ENCODE data around the gene PDGFD.

The PDGFD gene

DNA sequence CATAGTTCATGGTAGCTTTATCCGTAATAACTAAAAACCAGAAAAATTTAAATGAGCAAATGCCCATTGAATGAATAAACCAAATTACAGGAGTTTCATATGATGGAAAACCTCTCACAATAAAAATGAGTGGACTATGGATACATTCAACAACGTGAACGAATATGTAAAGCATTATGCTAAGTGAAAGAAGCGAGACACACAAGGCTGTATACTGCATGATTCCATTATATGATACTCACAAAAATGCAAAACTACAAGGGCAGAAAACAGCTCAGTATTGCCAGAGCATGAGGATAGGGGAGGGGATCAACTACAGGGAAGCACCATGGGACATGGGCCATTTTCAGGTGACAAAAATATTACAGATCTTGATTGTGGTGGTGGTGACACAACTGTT lies 105.3 kb downstream of the PDGFD start:
- ATAC-seq (ENCODE audit: insufficient read depth, low read depth), result no peak
- no peaks in the 10 kb centered on the region for H3K9me3 ChIP-seq (ENCODE audit: insufficient read depth, low read length, severe bottlenecking)

GRCh38 chr11:104057908-104058307 lies 106.0 kb downstream of the PDGFD start:
- no peaks in the 10 kb centered on the region for H3K79me2 ChIP-seq (ENCODE audit: insufficient read depth, low read length)
- H3K27ac ChIP-seq (ENCODE audit: low read length), result no peak overlapping the region
- no peaks in the 10 kb centered on the region for H3K4me1 ChIP-seq (ENCODE audit: insufficient read depth, low read length)
- no peak overlapping the region for H3K9ac ChIP-seq (ENCODE audit: low read depth, low read length)
- no peak for ATAC-seq (ENCODE audit: insufficient read depth, low read depth)
- no peaks in the 10 kb centered on the region for H4K20me1 ChIP-seq (ENCODE audit: insufficient read depth, low read length)
- no peak for DNase-seq
- TF ChIP-seq, protein P1, sequence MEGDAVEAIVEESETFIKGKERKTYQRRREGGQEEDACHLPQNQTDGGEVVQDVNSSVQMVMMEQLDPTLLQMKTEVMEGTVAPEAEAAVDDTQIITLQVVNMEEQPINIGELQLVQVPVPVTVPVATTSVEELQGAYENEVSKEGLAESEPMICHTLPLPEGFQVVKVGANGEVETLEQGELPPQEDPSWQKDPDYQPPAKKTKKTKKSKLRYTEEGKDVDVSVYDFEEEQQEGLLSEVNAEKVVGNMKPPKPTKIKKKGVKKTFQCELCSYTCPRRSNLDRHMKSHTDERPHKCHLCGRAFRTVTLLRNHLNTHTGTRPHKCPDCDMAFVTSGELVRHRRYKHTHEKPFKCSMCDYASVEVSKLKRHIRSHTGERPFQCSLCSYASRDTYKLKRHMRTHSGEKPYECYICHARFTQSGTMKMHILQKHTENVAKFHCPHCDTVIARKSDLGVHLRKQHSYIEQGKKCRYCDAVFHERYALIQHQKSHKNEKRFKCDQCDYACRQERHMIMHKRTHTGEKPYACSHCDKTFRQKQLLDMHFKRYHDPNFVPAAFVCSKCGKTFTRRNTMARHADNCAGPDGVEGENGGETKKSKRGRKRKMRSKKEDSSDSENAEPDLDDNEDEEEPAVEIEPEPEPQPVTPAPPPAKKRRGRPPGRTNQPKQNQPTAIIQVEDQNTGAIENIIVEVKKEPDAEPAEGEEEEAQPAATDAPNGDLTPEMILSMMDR (IDR thresholded peaks at IDR 0.05; ENCODE audit: borderline replicate concordance, extremely low read depth, low read length, poor library complexity, severe bottlenecking), result no peak
- TF ChIP-seq EZH2 (IDR thresholded peaks at IDR 0.05; ENCODE audit: borderline replicate concordance, low read depth, low read length, severe bottlenecking), result no peak
- H3K9me3 ChIP-seq (ENCODE audit: insufficient read depth, low read length, severe bottlenecking), result no peaks in the 10 kb centered on the region
- no peak overlapping the region for H3K4me3 ChIP-seq (ENCODE audit: low read depth in 1 of 2, low read length in 2 of 2)
- no peak overlapping the region for H2AFZ ChIP-seq (ENCODE audit: low read depth, low read length)
- no peak overlapping the region for H3K4me2 ChIP-seq (ENCODE audit: insufficient read depth, low read length)
- H3K27me3 ChIP-seq (ENCODE audit: insufficient read depth, low read length, poor library complexity), result no peaks in the 10 kb centered on the region
- H3K36me3 ChIP-seq (ENCODE audit: insufficient read depth, low read length), result no peaks in the 10 kb centered on the region

More for the DNA sequence above, 105.3 kb downstream of the PDGFD start:
- Histone ChIP-seq H2AFZ (ENCODE audit: low read depth, low read length) (no peak overlapping the region), H3K4me3 (ENCODE audit: low read depth in 1 of 2, low read length in 2 of 2) (no peak overlapping the region), H3K79me2 (ENCODE audit: insufficient read depth, low read length) (no peaks in the 10 kb centered on the region), H3K4me1 (ENCODE audit: insufficient read depth, low read length) (no peaks in the 10 kb centered on the region), H4K20me1 (ENCODE audit: insufficient read depth, low read length) (no peaks in the 10 kb centered on the region), H3K9ac (ENCODE audit: low read depth, low read length) (no peak overlapping the region), H3K36me3 (ENCODE audit: insufficient read depth, low read length) (no peaks in the 10 kb centered on the region), H3K4me2 (ENCODE audit: insufficient read depth, low read length) (no peak overlapping the region), H3K27ac (ENCODE audit: low read length) (no peak overlapping the region), H3K27me3 (ENCODE audit: insufficient read depth, low read length, poor library complexity) (no peaks in the 10 kb centered on the region)
- TF ChIP-seq, protein P1 (IDR thresholded peaks at IDR 0.05; ENCODE audit: borderline replicate concordance, extremely low read depth, low read length, poor library complexity, severe bottlenecking), result no peak
- TF ChIP-seq EZH2 (IDR thresholded peaks at IDR 0.05; ENCODE audit: borderline replicate concordance, low read depth, low read length, severe bottlenecking), result no peak
- no peak for DNase-seq

DNA sequence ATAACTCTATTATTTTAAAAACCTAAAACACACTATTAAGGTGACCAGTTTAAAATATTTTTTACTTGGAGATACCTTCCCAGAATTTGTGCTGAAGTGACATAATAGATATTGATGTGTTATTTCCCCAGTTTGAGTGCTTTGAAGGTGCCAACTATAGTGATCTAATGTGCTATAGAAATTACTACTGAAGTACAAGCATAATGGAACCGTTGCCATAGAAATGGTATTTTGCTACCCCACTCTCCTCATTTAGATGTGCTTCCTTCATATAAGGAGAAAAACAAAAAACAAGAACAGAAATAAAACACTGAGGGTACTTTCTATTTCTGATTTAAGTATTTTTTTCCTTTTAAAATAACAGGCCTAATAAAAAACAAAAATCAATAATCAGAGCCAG lies 108.4 kb downstream of the PDGFD start:
- no peak overlapping the region for H2AFZ ChIP-seq (ENCODE audit: low read depth, low read length)
- H3K36me3 ChIP-seq (ENCODE audit: insufficient read depth, low read length), result no peaks in the 10 kb centered on the region
- H3K9ac ChIP-seq (ENCODE audit: low read depth, low read length), result no peak overlapping the region
- ATAC-seq (ENCODE audit: insufficient read depth, low read depth) (no peak), DNase-seq (no peak)
- no peaks in the 10 kb centered on the region for H3K27me3 ChIP-seq (ENCODE audit: insufficient read depth, low read length, poor library complexity)
- no peaks in the 10 kb centered on the region for H4K20me1 ChIP-seq (ENCODE audit: insufficient read depth, low read length)
- no peak overlapping the region for H3K4me2 ChIP-seq (ENCODE audit: insufficient read depth, low read length)
- H3K9me3 ChIP-seq (ENCODE audit: insufficient read depth, low read length, severe bottlenecking), result no peaks in the 10 kb centered on the region
- H3K79me2 ChIP-seq (ENCODE audit: insufficient read depth, low read length), result no peaks in the 10 kb centered on the region
- TF ChIP-seq, protein P1 (IDR thresholded peaks at IDR 0.05; ENCODE audit: borderline replicate concordance, extremely low read depth, low read length, poor library complexity, severe bottlenecking), result no peak
- no peak for TF ChIP-seq EZH2 (IDR thresholded peaks at IDR 0.05; ENCODE audit: borderline replicate concordance, low read depth, low read length, severe bottlenecking)
- no peak overlapping the region for H3K27ac ChIP-seq (ENCODE audit: low read length)
- no peaks in the 10 kb centered on the region for H3K4me1 ChIP-seq (ENCODE audit: insufficient read depth, low read length)
- no peak overlapping the region for H3K4me3 ChIP-seq (ENCODE audit: low read depth in 1 of 2, low read length in 2 of 2)
